ENCODE data around the gene PROSER3. TPM values are rescaled to one million over a fixed set of nuclear protein-coding genes. Genes with fewer than 3 reads are reported as not detected.

Gene PROSER3
- total and polyA plus RNA-seq, 2 donors (not counting 1 experiment from before 2014, with no cell fraction given) = 3.8 to 8.1 TPM

GRCh38 chr19:35796645-35797542 is 38.9 kb downstream of the PROSER3 start:
- Histone ChIP-seq H3K9me3 (ENCODE audit: control insufficient read depth, insufficient read depth, low read depth, low read length) (no peaks in the 10 kb centered on the region), H3K36me3 (ENCODE audit: control insufficient read depth, insufficient read depth, low read length) (no peaks in the 10 kb centered on the region), H3K79me2 (ENCODE audit: control insufficient read depth, insufficient read depth, low read length) (no peaks in the 10 kb centered on the region), H3K27ac (ENCODE audit: insufficient read depth, low read length) (no peak overlapping the region), H2AFZ (ENCODE audit: low read length) (no peak overlapping the region), H3K27me3 (ENCODE audit: control insufficient read depth, insufficient read depth, low read length) (peaks cover 21% of the 10 kb centered on the region), H3K4me2 (ENCODE audit: extremely low read depth, insufficient read depth, low read length) (no peak overlapping the region), H4K20me1 (ENCODE audit: control insufficient read depth, extremely low read depth, insufficient read depth, low read length) (no peaks in the 10 kb centered on the region), H3K9ac (ENCODE audit: insufficient read depth, low read length) (no peak overlapping the region), H3K4me3 (replicated peaks in 1 of 4; ENCODE audit: control extremely low read depth in 1 of 4, insufficient read depth in 1 of 4, low read depth in 3 of 4, low read length in 4 of 4) (no peak overlapping the region), H3K4me1 (ENCODE audit: control insufficient read depth, extremely low read depth, insufficient read depth, low read length) (peaks cover 3% of the 10 kb centered on the region)
- no peak for DNase-seq (ENCODE audit: low read depth in 2 of 2)
- peak; percentile 39 for TF ChIP-seq EZH2 (IDR thresholded peaks at IDR 0.05; ENCODE audit: low read length, missing control alignments)
- TF ChIP-seq, protein P1, sequence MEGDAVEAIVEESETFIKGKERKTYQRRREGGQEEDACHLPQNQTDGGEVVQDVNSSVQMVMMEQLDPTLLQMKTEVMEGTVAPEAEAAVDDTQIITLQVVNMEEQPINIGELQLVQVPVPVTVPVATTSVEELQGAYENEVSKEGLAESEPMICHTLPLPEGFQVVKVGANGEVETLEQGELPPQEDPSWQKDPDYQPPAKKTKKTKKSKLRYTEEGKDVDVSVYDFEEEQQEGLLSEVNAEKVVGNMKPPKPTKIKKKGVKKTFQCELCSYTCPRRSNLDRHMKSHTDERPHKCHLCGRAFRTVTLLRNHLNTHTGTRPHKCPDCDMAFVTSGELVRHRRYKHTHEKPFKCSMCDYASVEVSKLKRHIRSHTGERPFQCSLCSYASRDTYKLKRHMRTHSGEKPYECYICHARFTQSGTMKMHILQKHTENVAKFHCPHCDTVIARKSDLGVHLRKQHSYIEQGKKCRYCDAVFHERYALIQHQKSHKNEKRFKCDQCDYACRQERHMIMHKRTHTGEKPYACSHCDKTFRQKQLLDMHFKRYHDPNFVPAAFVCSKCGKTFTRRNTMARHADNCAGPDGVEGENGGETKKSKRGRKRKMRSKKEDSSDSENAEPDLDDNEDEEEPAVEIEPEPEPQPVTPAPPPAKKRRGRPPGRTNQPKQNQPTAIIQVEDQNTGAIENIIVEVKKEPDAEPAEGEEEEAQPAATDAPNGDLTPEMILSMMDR (conservative IDR thresholded peaks at IDR 0.05 in 1 of 2, IDR thresholded peaks at IDR 0.05 in 1 of 2; ENCODE audit: low read depth in 1 of 2, low read length in 2 of 2) = no peak

GRCh38 chr19:35797663-35798062 is 39.7 kb downstream of the PROSER3 start:
- Histone ChIP-seq H3K9ac (ENCODE audit: insufficient read depth, low read length) (no peak overlapping the region), H3K9me3 (ENCODE audit: control insufficient read depth, insufficient read depth, low read depth, low read length) (no peaks in the 10 kb centered on the region), H3K36me3 (ENCODE audit: control insufficient read depth, insufficient read depth, low read length) (no peaks in the 10 kb centered on the region), H3K4me3 (replicated peaks in 1 of 4; ENCODE audit: control extremely low read depth in 1 of 4, insufficient read depth in 1 of 4, low read depth in 3 of 4, low read length in 4 of 4) (no peak overlapping the region), H3K27ac (ENCODE audit: insufficient read depth, low read length) (no peak overlapping the region), H3K27me3 (ENCODE audit: control insufficient read depth, insufficient read depth, low read length) (peaks cover 21% of the 10 kb centered on the region), H4K20me1 (ENCODE audit: control insufficient read depth, extremely low read depth, insufficient read depth, low read length) (no peaks in the 10 kb centered on the region), H3K4me2 (ENCODE audit: extremely low read depth, insufficient read depth, low read length) (no peak overlapping the region), H2AFZ (ENCODE audit: low read length) (no peak overlapping the region), H3K4me1 (ENCODE audit: control insufficient read depth, extremely low read depth, insufficient read depth, low read length) (peaks cover 3% of the 10 kb centered on the region), H3K79me2 (ENCODE audit: control insufficient read depth, insufficient read depth, low read length) (no peaks in the 10 kb centered on the region)
- TF ChIP-seq EZH2 (IDR thresholded peaks at IDR 0.05; ENCODE audit: low read length, missing control alignments) = no peak
- TF ChIP-seq, protein P1 (conservative IDR thresholded peaks at IDR 0.05 in 1 of 2, IDR thresholded peaks at IDR 0.05 in 1 of 2; ENCODE audit: low read depth in 1 of 2, low read length in 2 of 2) = no peak
- DNase-seq (ENCODE audit: low read depth in 2 of 2) = no peak

- Histone ChIP-seq H3K4me2 (ENCODE audit: extremely low read depth, insufficient read depth, low read length) (no peak overlapping the region), H3K27ac (ENCODE audit: insufficient read depth, low read length) (no peak overlapping the region), H4K20me1 (ENCODE audit: control insufficient read depth, extremely low read depth, insufficient read depth, low read length) (no peaks in the 10 kb centered on the region), H3K36me3 (ENCODE audit: control insufficient read depth, insufficient read depth, low read length) (no peaks in the 10 kb centered on the region), H3K4me3 (replicated peaks in 1 of 4; ENCODE audit: control extremely low read depth in 1 of 4, insufficient read depth in 1 of 4, low read depth in 3 of 4, low read length in 4 of 4) (no peak overlapping the region), H3K4me1 (ENCODE audit: control insufficient read depth, extremely low read depth, insufficient read depth, low read length) (no peaks in the 10 kb centered on the region), H3K9ac (ENCODE audit: insufficient read depth, low read length) (no peak overlapping the region), H3K27me3 (ENCODE audit: control insufficient read depth, insufficient read depth, low read length) (peaks cover 13% of the 10 kb centered on the region), H3K9me3 (ENCODE audit: control insufficient read depth, insufficient read depth, low read depth, low read length) (no peaks in the 10 kb centered on the region), H2AFZ (ENCODE audit: low read length) (no peak overlapping the region), H3K79me2 (ENCODE audit: control insufficient read depth, insufficient read depth, low read length) (no peaks in the 10 kb centered on the region)
- DNase-seq (ENCODE audit: low read depth in 2 of 2) = no peak
- TF ChIP-seq EZH2 (IDR thresholded peaks at IDR 0.05; ENCODE audit: low read length, missing control alignments) = no peak
- TF ChIP-seq, protein P1 (conservative IDR thresholded peaks at IDR 0.05 in 1 of 2, IDR thresholded peaks at IDR 0.05 in 1 of 2; ENCODE audit: low read depth in 1 of 2, low read length in 2 of 2) = no peak
These were observed 43.9 kb downstream of the PROSER3 start for GRCh38 chr19:35801828-35802227.
